HG03469 (cell line): ENCODE data around the gene RHBDF1.

Experiments
- ATAC-seq: cut with Tn5 transposase; IDR thresholded peaks from one replicate; pipeline ENCODE4 v1.9.1; 2021; ENCODE audit warnings: mild to moderate bottlenecking, moderate library complexity, moderate number of reproducible peaks; ENCODE audit not compliant: unreplicated experiment

RHBDF1 gene, protein sequence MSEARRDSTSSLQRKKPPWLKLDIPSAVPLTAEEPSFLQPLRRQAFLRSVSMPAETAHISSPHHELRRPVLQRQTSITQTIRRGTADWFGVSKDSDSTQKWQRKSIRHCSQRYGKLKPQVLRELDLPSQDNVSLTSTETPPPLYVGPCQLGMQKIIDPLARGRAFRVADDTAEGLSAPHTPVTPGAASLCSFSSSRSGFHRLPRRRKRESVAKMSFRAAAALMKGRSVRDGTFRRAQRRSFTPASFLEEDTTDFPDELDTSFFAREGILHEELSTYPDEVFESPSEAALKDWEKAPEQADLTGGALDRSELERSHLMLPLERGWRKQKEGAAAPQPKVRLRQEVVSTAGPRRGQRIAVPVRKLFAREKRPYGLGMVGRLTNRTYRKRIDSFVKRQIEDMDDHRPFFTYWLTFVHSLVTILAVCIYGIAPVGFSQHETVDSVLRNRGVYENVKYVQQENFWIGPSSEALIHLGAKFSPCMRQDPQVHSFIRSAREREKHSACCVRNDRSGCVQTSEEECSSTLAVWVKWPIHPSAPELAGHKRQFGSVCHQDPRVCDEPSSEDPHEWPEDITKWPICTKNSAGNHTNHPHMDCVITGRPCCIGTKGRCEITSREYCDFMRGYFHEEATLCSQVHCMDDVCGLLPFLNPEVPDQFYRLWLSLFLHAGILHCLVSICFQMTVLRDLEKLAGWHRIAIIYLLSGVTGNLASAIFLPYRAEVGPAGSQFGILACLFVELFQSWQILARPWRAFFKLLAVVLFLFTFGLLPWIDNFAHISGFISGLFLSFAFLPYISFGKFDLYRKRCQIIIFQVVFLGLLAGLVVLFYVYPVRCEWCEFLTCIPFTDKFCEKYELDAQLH

GRCh38 chr16:72561-73548, at the start of gene RHBDF1:
Gene RHBDF1 (minus strand): TSS chr16:72631. CDS start chr16:65015, 7,616 bp downstream.
- ATAC-seq = no peak

DNA sequence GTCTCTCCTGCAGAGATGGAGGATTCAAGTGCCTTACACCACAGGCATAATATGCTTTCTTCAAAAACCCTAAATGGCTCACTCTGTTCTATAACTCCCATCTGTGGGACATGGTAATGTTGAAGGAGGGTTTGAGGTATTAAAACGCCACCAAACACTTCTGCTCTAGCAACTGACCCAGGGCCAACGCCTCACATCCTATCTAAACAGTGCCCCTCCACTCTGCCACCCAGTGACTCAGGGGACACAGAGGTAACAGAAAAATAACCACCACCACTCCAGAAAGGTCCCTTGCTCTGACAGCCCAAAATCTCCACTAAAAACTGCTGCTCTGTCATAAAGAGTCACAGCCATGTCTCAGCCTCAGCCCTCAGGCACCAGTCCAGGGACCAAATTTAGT, 48.3 kb upstream of the RHBDF1 start:
- no peak for ATAC-seq

DNA sequence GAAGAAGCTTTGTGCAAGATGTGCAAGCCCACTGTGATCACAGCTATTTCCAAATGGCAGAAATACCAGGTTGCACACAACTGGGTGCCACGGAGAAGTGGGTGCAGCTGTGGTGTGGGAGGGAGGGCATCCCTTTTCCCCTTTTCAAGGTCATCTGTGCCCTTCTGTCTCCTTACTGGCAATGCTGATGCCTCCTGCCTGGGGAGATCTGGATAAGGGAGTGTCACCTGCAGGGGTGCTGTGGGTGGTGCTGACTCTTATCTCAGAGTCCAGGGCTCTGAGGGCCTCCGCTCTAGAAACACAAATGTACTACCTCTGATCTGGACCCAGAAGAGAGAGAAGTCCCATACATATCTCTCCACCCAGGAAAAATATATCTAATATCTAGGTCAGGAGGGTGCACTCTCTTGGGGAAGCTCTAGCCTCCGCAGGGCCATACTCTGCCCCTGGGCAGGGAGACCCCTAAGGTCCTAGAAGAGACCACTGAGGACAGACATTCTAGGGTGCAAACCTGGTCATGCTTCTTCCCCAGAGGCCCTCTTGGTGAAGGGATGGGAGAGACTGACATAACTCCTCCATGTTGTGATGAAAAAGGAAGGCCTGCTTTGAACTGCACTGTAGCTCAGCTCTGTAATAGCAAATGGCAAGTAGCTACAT, 47.5 kb upstream of the RHBDF1 start:
- ATAC-seq = no peak

DNA sequence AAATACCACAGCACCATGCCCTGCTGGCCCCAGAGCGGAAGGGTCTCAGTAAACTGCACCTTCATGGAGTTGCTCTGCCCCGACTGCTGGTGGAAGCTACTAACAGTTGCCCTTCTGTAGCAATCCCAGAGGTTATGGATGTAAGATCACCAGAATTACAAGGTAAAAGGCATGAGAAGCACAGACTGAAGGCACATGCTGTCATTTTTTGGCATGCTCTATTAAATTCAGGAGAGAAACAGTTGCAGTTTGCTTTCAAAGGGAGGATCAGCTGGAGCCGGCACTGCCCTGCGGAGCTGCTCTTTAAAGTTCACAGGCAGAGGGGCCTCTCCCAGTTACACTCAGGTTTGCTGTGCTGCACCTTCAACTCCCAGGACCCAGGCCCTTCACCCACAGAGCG, 46.9 kb upstream of the RHBDF1 start:
- ATAC-seq = no peak

DNA sequence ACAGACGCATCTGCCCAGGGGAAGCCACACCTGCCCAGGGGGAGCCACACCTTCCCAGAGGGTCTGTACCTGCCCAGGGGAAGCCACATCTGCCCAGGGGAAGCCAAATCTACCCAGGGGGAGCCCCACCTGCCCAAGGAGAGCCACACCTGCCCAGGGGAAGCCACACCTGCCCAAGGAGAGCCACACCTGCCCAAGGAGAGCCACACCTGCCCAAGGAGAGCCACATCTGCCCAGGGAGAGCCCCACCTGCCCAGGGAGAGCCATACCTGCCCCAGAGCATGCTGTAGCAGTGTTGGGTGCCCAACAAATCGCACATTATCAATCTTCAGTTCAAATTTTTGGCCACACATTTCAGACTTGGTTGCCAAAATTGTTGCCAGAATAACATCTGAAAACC, 46.4 kb upstream of the RHBDF1 start:
- ATAC-seq = no peak

DNA sequence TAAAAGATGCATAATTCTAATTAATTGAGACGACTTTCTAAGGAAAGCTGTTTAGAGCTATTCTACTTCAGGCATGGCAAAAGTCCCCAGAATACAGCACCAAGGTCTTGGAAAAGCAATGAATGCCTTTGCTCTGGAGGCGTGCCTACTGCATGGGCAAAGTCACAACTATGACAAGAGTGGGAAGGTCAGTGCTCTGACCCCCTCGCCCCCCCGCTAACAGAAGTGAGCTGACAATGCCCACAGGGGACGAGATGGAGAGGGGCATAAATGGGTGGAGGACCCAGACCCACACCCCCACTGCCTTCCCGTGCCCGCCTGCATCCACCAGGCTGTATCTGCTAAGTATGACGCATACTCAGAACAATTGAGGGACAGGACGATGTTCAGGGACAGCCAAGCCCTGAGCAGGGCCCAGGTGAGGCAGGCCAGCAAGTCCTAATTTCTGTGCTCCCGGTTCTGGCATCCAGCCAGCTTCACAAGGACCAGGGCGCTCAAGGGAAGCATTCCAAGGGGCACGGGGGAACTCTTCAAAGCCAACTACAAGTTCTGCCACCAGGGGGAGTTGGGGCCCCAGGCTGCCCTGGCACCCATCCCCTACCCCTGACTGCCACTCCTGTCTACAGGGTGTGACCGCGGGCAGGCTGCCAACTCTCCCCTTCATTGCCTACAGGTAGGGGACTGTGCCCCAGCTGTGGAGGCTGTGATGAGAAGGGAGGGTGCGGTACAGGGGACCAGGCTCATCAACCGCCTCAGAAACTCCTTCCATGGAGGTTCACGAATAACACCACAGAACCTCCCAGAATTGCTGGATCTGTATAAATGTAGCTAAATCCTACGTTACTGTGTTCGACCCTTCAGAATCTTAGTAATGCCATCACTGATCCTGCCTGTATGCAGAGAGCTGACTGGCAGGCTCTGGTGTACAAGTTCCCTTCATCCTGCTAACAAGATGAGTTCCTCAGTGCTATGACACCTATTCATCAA, 45.2 kb upstream of the RHBDF1 start:
- no peak for ATAC-seq

DNA sequence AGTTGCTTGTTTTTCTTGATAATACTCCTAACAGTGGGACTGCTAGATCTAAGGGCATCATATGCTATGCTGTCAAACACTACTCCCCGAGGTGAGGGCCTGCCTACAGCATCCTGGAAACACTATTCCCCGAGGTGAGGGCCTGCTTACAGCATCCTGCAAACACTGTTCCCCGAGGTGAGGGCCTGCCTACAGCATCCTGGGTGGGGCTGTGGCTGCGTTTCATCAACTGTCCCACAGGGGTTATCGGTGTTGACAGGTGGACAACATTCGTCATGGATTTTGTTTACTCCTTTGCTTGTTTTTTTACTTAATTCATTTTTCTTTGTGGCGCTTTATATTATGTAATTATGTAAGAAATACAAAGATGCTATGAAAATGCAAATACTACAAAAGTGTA, 43.6 kb upstream of the RHBDF1 start:
- ATAC-seq = no peak

- ATAC-seq = no peak
Observed at GRCh38 chr16:114327-114726, 41.9 kb upstream of the RHBDF1 start.

DNA sequence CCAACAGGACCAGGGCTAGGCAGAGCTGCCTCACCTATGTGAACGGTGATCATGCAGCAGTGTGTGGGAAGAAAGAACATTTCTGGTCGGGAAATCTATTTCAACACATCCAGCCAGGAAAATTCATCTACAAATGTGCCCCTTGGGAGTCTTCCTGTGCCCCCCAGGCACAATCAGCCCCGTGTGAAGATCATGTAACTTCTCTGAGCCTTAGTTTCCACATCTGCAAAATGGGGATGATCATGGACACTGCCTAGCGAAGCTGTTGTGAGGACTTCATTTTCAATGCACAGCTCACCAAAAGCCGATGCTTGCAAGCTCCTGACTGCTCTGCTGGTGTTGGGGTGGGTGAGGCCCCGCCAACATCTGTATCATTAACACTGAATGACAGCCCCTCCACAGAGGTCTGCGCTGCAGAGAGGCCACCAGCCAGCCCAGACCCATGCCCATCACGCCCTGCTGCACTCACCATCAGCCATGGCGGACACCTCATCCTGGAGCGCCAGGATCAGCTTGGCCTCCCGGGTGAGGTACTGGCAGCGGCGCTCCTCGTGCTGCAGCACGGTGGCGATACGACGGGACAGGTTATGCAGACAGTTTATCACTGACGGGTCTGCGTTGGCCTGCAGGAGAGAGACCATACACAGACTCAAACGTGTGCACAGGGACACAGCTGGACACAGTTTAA, 39.9 kb upstream of the RHBDF1 start:
- no peak for ATAC-seq

DNA sequence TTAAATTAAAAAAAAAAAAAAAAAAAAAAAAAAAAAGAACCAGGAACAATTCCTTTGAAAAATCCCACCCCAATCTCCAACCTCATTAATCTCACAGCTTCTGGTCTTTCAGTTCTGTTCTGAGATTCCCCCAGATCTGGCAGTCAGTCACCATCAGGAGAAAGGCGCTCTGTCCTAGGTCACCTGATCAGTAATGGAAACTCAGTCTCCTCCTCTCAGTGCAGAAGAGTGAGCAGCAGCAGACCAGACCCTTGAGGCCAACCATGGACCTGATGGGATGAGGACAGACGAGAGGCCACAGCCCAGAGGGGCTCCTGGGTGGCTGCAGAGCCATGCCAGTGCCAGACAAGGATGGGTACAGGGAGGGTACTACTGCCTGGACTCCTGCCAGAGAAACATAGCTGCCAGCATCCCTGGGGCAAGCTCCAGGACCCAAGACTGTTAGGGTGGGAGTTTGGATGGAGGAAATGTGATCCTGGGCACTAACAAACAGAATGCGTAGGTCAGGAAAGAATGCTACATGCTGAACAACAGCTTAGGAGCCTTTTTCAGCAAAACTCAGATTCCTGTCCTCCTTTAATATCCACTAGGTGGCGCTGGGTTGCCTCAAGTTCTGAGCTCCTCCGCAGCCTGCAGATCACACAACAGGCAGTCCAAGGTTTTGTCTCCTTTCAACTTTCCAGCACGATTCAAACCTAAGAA, 34.3 kb upstream of the RHBDF1 start:
- no peak for ATAC-seq

DNA sequence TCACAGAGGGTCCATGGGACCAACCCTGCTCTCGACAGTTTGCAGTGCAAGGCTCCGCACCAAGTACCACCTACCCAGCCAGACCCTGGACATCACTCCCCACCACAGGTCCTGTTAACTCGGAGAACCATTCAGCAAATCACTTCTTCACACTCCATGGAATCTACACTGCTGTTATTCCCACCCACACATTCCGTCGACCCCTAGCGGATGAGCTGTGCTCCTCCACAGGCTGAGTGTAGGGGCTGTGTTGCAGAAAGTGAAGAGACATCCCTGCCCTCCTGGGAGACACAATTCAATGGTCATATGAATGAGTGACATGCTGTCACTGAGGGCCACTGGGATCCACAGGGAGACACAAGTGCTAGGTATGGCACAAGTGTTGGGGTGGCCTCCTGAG, 33.1 kb upstream of the RHBDF1 start:
- ATAC-seq = no peak

DNA sequence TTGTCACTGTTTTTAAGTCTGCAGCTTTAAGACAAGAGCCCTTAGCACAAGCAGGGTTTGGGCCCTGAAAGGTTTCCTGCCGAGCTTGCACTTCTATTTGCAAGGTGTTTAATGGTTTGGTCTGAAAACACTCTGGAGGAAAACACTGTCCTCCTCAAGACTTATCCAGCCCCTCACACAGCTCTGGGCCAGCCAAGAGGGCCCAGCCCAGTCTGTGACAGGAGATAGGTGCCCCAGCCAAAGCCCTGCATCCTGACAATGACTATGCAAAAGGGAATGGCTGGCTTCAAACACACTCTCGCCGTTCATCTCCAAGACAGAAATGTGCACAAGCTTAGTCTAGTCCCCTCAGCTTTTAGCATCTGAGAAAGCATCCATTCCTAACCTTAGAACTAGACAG, 32.5 kb upstream of the RHBDF1 start:
- ATAC-seq = no peak

GRCh38 chr16:104355-104754, 31.9 kb upstream of the RHBDF1 start:
- ATAC-seq = no peak

GRCh38 chr16:102060-102855, 29.8 kb upstream of the RHBDF1 start:
- no peak for ATAC-seq

- ATAC-seq = no peak
Observed at GRCh38 chr16:101586-101985, 29.2 kb upstream of the RHBDF1 start.

DNA sequence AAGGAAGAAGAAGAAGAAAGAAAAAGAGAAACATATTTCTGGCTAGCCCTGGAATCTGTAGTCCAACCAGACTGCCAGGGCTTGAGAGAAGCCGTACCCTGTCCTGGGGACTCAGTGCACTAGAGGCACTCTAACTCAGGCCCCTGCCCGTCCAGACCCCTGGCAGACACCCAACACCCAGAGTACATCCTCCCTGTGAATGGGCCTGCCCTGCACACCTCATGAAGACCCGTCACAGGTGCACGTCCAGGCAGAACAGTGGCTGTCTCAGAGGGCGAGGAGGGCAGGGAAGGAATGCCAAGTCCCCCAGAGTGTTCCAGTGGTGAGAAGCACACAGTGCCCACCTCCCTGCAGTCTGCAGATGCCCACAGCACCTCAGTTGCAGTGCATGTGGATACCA, 28.6 kb upstream of the RHBDF1 start:
- no peak for ATAC-seq

DNA sequence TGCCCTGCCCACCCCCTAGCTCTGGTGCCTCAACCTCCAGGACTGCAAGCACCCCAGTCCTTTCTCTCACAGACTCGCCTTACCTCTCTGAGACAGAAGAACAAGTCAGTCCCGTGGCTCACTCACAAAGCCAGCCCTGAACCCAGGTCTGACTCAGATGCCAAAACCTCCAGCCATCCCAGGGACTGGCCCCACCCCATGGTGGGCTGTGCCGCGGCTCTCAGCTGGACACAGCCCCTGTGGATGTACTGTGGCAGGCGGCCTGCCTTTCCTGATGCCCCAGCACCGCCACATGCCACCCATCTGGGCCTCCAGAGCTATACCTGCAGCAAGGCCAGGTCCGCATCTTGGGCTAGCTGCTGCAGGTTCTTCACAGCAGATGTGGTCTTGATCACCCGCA, 25.4 kb upstream of the RHBDF1 start:
- ATAC-seq = no peak
